Measurements from ENCODE around the gene POLDIP3.

- TF ChIP-seq GATA2 (IDR thresholded peaks at IDR 0.05; ENCODE audit: low read depth, low read length) (no peak), GATA3 (IDR thresholded peaks at IDR 0.05; ENCODE audit: low read depth, low read length) (no peak)
Measured at GRCh38 chr22:42561856-42562255, 52.8 kb downstream of the POLDIP3 start.

Measured in SH-SY5Y (cell line).